GM21529 (cell line): ENCODE data around the gene SLC6A3.
"Not testable (repeated sequence)": the region's sequence is repeated elsewhere in the genome, so short reads cannot be mapped to it uniquely, and the experiment has no call there.

Source experiments
- ATAC-seq: cut with Tn5 transposase; IDR thresholded peaks from one replicate; pipeline ENCODE4 v1.9.1; 2021; ENCODE audit not compliant: unreplicated experiment

SLC6A3 gene

GRCh38 chr5:1465117-1465516 lies 19.9 kb upstream of the SLC6A3 start:
- no peak for ATAC-seq

GRCh38 chr5:1464511-1464910 lies 19.3 kb upstream of the SLC6A3 start:
- no peak for ATAC-seq

- no peak for ATAC-seq
These were observed 18.8 kb upstream of the SLC6A3 start for GRCh38 chr5:1464096-1464446.

GRCh38 chr5:1463326-1464095 lies 18.3 kb upstream of the SLC6A3 start:
- no peak for ATAC-seq

- no peak for ATAC-seq
These were observed 17.1 kb upstream of the SLC6A3 start for GRCh38 chr5:1462358-1462757.

- no peak for ATAC-seq
These were observed 16.2 kb upstream of the SLC6A3 start for GRCh38 chr5:1461396-1461795.

GRCh38 chr5:1460054-1460682 lies 14.9 kb upstream of the SLC6A3 start:
- no peak for ATAC-seq

GRCh38 chr5:1459435-1459834 lies 14.2 kb upstream of the SLC6A3 start:
- not testable (repeated sequence) for ATAC-seq

GRCh38 chr5:1456110-1456881 lies 11.1 kb upstream of the SLC6A3 start:
- ATAC-seq, result not testable (repeated sequence)

GRCh38 chr5:1453613-1454012 lies 8.4 kb upstream of the SLC6A3 start:
- ATAC-seq, result no peak

GRCh38 chr5:1449081-1449630 lies 3.9 kb upstream of the SLC6A3 start:
- no peak for ATAC-seq

GRCh38 chr5:1448511-1449011 lies 3.3 kb upstream of the SLC6A3 start:
- ATAC-seq, result no peak

- ATAC-seq, result no peak
These were observed 2.6 kb upstream of the SLC6A3 start for GRCh38 chr5:1447671-1448361.

- no peak for ATAC-seq
These were observed 1.5 kb upstream of the SLC6A3 start for GRCh38 chr5:1446602-1447343.

- no peak for ATAC-seq
These were observed 705 bp upstream of the SLC6A3 start for GRCh38 chr5:1445689-1446601.

- ATAC-seq, result no peak
These were observed 665 bp downstream of the SLC6A3 start for GRCh38 chr5:1444361-1445189.

- ATAC-seq, result no peak
These were observed 1.3 kb downstream of the SLC6A3 start for GRCh38 chr5:1443991-1444360.

GRCh38 chr5:1443171-1443570 lies 2.1 kb downstream of the SLC6A3 start:
- ATAC-seq, result no peak
